ENCODE results near the gene C3orf62.

DNA sequence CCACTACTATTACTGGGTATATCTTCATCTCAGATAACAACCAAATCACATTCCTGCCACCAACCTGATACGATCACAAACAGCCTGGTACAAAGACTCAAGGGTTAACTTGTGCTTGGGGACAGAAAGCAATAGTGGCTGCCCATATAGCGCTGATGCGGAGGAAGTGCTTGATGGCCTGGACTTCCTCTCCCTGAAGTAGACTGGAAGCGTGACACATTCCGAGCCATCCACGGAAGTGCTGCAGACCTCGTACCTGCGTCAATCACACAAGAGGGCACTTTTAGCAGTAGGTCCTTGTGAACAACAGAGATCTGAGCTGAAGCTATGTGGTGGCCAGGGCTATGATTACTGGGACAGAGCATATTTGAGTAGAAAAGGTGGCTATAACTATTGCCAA is 17.3 kb upstream of the C3orf62 start:
- TF ChIP-seq, protein P1, sequence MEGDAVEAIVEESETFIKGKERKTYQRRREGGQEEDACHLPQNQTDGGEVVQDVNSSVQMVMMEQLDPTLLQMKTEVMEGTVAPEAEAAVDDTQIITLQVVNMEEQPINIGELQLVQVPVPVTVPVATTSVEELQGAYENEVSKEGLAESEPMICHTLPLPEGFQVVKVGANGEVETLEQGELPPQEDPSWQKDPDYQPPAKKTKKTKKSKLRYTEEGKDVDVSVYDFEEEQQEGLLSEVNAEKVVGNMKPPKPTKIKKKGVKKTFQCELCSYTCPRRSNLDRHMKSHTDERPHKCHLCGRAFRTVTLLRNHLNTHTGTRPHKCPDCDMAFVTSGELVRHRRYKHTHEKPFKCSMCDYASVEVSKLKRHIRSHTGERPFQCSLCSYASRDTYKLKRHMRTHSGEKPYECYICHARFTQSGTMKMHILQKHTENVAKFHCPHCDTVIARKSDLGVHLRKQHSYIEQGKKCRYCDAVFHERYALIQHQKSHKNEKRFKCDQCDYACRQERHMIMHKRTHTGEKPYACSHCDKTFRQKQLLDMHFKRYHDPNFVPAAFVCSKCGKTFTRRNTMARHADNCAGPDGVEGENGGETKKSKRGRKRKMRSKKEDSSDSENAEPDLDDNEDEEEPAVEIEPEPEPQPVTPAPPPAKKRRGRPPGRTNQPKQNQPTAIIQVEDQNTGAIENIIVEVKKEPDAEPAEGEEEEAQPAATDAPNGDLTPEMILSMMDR (IDR thresholded peaks at IDR 0.05; ENCODE audit: low read depth, low read length), result no peak
- no peak for TF ChIP-seq EZH2phosphoT487 (IDR thresholded peaks at IDR 0.05; ENCODE audit: low read depth)

Measured in OCI-LY3 (cell line).